NCI-H1930 (cell line): ENCODE results near the gene RAPSN.

ENCODE experiments used
- DNase-seq, 2 experiments: peaks; one replicate each; lab custom pipeline; 2025; lab: John Stamatoyannopoulos, UW

The RAPSN gene

DNA sequence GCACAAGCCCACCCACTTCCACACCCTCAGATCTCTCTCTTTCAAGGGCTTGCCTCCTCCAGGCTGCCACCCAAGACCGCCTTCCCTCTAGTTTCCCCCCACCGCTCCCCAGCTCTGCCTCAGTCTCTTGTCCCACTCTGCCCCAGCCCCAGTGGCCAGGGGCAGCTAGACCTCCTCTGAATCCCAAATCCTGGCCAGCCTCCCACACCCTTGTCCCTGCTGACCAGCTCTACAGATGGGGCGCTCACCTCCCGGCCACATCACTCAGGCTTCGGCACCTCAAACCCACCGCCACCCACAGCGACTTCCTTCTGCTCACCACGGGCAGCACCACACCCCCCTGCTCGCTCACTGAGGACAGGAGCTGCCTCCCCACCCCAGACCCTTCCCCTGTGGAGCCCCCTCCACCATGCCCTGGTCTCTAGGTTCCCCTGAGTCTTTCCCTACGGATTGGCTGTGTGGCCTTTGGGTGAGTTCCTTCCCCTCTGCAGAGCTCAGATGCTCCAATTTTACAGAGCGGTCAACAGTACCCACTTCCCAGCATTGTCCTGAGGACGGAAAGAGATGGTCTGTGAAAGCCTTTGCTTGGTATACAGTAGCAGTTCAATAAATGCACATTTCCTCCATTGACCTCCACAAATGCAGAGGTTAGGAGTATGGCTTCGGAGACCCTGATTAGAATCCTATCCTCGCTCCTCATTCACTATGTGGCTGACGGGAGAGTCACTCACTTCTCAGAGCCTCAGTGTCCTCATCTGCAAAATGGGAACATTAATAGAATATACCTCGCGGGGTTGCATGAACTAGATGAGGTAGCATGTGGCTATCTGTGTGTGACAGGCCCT is 59.1 kb downstream of the RAPSN start:
- DNase-seq: no peak

DNA sequence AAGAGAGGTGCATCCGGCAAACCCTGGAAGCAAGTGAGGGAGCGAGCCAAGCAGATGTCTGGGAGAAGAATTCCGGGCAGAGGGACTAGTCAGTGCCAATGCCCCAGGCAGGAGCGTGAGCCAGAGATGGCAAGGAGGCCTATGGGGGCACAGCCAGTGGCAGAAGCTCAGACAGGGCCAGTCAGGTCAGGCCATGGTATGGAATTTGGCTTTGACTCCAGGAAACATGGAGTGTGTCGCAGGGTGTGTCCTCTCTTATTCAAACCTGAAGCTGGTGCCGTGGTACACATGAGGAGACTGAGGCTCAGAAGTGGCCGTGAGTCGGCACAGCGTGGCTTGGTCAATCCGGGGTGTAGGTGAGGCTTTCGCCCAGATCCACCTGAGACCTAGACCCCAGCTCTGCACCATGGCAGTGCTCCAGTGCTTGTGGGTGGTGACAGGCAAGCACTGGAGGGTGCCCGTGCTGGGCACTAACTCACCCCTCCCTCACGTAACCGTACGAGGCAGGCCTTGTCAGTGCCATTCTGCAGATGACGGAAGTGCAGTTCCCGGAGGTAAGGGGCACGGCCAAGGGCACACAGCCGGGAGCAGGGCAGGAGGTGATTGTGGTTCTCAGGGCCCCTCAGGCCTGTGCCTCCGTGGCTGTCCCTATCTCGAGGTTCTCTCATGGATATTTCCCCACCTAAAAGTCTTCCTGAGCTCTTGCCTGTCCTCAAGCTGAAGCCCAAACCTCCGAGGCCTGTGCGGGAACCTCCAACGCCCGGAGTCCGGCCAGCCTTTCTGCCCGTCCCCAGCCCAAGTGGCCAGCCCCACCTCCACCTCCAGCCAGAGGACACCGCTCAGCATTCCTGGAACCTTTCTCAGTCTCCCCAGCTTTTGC is 60.0 kb downstream of the RAPSN start:
- no peak for DNase-seq

DNA sequence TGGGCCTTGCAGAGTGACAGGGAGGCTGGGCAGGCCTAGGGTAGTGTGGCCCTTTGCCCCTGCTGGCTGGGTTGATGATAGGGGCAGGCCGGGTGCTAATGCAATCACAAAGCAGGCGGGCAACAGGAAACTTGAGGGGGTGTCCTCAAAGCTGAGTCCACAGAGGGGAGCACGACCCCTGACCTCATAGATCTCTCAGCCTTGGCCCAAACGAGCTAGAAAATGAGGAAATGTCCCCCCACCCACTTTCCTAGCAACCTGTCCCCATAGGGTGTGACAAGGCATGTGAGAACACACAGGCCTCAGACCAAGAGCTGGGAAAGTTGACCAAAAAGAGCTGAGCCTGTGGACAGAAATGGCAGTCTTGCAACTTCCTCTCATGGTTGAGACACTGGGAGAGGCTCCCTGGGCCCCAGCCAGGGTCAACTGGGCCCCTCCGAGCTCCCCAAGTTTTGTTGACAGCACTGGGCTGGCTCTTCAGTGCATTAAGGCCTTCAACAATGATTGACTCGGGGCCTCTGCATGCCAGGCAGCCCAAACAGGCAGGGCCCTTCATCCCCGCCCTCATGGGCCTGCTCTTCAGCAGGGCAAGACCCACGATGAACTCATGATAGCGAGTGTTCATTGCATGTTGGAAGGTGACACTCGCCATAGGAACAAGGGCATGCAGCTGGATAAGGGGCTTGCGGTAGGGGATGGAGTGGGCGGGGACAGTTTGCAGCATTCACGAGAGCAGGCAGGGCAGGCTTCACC is 60.8 kb downstream of the RAPSN start:
- DNase-seq: no peak
